ENCODE measurements around the gene EXOC4. TPM values are rescaled to one million over a fixed set of nuclear protein-coding genes. Genes with fewer than 3 reads are reported as not detected.

Gene EXOC4
- total RNA-seq, 1 experiment from 2014 or later, result 62.4 TPM

GRCh38 chr7:133805426-133805825, 552.5 kb downstream of the EXOC4 start:
- in situ Hi-C loops (cut with HindIII; ENCODE audit: low sequenced_read_pairs), result no loop called here
- no peak for DNase-seq (ENCODE audit: low spot score)

- no peak for DNase-seq (ENCODE audit: low spot score)
- in situ Hi-C loops (cut with HindIII; ENCODE audit: low sequenced_read_pairs), result no loop called here
These were observed 555.0 kb downstream of the EXOC4 start for GRCh38 chr7:133807624-133808492.

- in situ Hi-C loops (cut with HindIII; ENCODE audit: low sequenced_read_pairs), result no loop called here
- DNase-seq (ENCODE audit: low spot score), result no peak
These were observed 555.6 kb downstream of the EXOC4 start for GRCh38 chr7:133808493-133808866.

GRCh38 chr7:133812877-133813276, 560.0 kb downstream of the EXOC4 start:
- DNase-seq (ENCODE audit: low spot score), result no peak
- in situ Hi-C loops (cut with HindIII; ENCODE audit: low sequenced_read_pairs), result no loop called here

DNA sequence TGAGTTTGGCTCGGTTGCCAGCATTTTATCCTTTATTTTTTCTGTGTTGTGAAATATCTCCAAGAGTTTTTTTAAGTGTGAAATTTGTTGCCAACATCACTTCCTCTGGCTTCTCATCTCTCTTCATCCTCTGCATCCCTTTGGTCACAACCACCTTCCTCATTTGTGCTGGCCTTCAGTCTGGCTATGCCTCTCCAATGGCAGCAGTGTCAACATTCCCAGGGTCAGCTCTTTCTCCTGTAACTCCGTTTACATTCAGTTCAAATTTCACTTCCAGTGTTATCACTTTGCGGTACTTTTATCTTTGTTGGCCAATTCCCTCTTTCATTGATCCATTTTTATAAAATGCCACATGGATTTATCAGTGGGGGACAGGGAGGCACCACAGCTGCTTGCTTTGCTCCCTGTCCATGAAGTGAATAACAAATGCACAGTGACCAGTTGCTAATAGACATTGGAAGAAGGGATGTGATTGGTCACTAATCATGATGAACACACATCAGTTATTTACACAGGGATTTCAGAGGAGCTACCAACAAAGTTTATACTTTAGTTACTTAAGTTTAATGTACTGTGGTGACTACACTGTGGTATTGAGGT, 562.8 kb downstream of the EXOC4 start:
- no peak for DNase-seq (ENCODE audit: low spot score)
- in situ Hi-C loops (cut with HindIII; ENCODE audit: low sequenced_read_pairs), result no loop called here

DNA sequence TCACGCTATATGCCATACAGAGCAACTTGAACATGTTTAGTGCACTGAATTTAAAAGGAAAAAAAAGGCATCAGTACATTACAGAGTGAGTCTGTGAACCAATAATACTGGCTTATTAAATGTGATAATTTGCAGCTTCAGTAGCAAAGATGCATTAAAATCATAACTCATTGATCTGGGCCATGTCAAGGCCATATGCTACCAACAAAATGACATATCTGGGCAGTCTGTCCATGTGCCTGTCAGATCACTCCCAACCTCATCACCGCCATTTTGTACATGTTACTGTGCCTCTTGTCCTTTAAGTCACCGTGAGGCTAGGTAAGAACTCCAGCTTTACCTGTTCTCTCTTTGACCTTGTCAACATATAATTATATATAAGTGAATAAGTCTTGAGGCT, 566.8 kb downstream of the EXOC4 start:
- in situ Hi-C loops (cut with HindIII; ENCODE audit: low sequenced_read_pairs), result no loop called here
- DNase-seq (ENCODE audit: low spot score), result no peak

- in situ Hi-C loops (cut with HindIII; ENCODE audit: low sequenced_read_pairs), result no loop called here
- no peak for DNase-seq (ENCODE audit: low spot score)
These were observed 567.7 kb downstream of the EXOC4 start for GRCh38 chr7:133820584-133820983.

GRCh38 chr7:133821171-133821570, 568.3 kb downstream of the EXOC4 start:
- DNase-seq (ENCODE audit: low spot score), result no peak
- in situ Hi-C loops (cut with HindIII; ENCODE audit: low sequenced_read_pairs), result no loop called here

- in situ Hi-C loops (cut with HindIII; ENCODE audit: low sequenced_read_pairs), result no loop called here
- no peak for DNase-seq (ENCODE audit: low spot score)
These were observed 569.2 kb downstream of the EXOC4 start for GRCh38 chr7:133822001-133822641.

DNA sequence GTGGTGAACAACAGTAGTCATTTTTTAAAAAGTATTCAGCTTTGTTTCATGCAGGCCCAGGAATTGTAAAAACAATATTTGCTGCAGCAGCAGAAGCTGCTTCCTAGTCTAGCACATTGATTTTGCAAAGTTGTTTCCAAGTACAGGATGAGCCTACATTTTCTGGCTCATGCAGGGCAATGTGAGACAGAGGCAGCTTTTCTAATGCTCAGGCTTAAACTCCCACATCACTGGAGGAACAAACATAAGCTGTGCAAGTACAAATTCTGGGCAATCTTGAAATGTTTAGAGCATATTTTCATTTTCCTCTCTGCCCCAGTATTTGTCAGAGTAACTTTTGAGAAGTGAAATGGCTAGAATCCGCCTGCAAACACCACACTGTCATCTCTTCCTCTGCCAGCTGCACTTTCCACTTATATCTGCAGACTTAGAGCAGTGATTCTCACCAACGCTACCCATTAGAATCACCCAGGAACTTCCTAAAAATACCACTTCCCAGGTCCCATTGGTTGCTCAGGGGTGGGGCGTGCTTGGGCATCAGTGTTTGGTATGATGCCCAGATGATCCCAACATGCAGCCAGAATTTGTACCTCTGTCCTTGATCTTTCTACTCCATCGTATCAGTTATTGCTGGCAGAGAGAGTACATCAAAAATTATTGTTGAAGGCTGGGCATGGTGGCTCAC, 570.1 kb downstream of the EXOC4 start:
- in situ Hi-C loops (cut with HindIII; ENCODE audit: low sequenced_read_pairs), result no loop called here
- DNase-seq (ENCODE audit: low spot score), result no peak

DNA sequence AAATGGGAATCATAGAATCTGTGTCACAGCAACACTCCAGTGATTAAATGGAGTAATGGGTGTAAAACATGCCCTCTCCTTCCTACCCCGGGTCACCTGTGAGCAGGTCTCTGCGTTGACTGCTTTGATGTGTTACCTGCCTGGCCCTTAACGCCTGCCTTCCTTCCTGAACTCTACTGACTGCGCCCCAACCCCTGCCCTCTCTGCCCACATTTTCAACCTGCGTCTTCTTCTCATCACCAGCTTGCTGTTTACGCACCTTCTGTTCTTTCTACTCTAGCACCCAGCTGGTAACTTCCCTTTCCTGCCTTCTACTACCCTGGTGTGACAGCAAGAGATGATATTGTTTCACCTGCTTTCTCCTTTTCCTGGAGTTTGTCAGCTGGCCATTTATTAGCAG, 571.3 kb downstream of the EXOC4 start:
- no peak for DNase-seq (ENCODE audit: low spot score)

GRCh38 chr7:133827707-133828623, 575.1 kb downstream of the EXOC4 start:
- in situ Hi-C loops (cut with HindIII; ENCODE audit: low sequenced_read_pairs), result no loop called here
- DNase-seq (ENCODE audit: low spot score), result no peak

More for the DNA sequence above, 571.3 kb downstream of the EXOC4 start:
- in situ Hi-C loops (cut with HindIII; ENCODE audit: low sequenced_read_pairs), result no loop called here

- DNase-seq (ENCODE audit: low spot score), result no peak
- in situ Hi-C loops (cut with HindIII; ENCODE audit: low sequenced_read_pairs), result no loop called here
These were observed 576.0 kb downstream of the EXOC4 start for GRCh38 chr7:133828906-133829305.

DNA sequence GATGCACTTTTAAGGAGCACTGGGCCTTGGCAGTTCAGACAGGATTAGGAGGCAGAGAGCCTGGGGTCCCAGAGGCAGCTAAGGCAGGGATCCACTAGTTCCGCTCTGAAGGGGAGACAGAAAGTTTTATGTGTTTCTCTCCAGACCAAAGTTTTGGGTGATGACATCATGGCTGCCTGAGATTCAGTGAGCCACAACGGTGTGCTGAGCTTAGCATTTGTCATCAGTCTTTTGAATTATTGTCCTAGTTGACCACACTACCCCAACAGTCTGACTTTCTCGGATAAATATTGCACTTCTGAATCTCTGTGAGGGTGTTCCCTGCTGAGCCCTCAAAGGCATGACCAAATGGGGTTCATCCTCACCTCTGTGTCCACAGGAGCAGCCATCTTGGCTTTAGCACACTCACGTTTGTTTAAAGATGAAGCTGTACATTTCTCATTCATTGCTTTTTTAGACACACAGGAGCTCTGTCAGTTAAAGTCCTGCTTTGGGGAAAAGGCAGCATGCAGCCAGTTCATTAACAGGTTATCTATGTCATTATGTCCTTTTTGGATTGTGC, 576.5 kb downstream of the EXOC4 start:
- in situ Hi-C loops (cut with HindIII; ENCODE audit: low sequenced_read_pairs), result no loop called here
- DNase-seq (ENCODE audit: low spot score), result no peak

DNA sequence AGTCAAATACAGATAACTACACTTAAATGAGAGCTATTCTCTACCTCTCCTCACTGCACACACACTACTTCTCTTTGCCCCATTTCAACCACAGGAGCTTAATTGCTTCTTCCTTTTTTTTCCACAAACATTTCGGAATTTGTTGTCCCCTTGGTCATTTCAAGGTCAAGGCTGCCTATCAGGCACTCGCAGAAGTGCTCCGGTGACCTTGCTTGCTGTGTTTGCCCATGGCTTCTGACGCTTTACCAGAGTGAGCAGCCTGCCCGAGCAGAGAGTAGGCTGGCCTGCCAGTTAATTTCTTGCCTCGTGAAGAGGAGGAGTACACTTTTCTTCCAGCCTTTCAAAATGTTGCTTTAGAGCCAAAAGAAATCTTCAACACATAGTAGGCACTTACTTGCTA, 577.2 kb downstream of the EXOC4 start:
- no peak for DNase-seq (ENCODE audit: low spot score)

DNA sequence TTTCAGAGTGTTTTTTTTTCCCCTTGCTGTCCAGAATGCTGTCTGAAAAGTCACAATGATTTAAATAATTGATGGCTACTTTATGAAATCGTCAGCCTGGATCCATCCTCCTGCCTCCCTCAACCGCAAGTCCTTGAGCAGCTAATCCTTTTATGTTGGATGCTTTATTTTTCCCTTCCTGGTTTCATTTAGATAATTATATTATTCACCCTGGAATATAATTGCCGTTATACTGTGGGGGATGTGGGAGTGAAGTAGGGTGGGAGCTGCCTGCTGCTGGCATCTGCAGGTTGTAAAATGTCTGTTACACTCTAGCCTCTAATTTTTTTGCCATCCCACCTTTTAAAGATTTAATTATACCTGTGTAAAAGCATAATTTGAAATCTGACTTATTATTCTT, 583.8 kb downstream of the EXOC4 start:
- in situ Hi-C loops (cut with HindIII; ENCODE audit: low sequenced_read_pairs), result no loop called here
- no peak for DNase-seq (ENCODE audit: low spot score)

More for the DNA sequence above, 577.2 kb downstream of the EXOC4 start:
- in situ Hi-C loops (cut with HindIII; ENCODE audit: low sequenced_read_pairs), result no loop called here

- DNase-seq (ENCODE audit: low spot score), result no peak
- in situ Hi-C loops (cut with HindIII; ENCODE audit: low sequenced_read_pairs), result no loop called here
These were observed 584.3 kb downstream of the EXOC4 start for GRCh38 chr7:133837224-133837623.

DNA sequence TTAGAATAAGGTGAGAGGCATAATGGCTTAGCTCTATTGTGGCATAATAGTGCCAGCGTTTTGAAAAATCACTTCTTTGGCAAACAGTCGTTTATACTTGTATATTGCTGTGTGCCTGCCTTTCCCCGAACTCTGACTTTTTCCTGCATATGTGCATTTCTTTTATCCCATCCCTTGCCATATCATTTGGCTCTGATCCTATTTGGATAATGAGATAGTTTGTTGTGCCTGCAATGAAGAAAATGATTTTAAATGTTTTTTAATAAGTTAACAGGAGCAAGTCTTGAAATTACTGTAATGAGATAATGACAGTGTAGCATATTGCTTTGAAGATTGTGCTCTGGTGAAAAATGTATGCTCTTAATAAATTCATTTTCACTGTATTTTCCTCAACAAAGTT, 586.2 kb downstream of the EXOC4 start:
- no peak for DNase-seq (ENCODE audit: low spot score)
- in situ Hi-C loops (cut with HindIII; ENCODE audit: low sequenced_read_pairs), result no loop called here

- in situ Hi-C loops (cut with HindIII; ENCODE audit: low sequenced_read_pairs), result no loop called here
- no peak for DNase-seq (ENCODE audit: low spot score)
These were observed 590.5 kb downstream of the EXOC4 start for GRCh38 chr7:133843341-133843740.

Measured in G401 (cell line).